ENCODE results near the gene CD302.
A peak's percentile ranks its signal among the peaks of the same experiment; 100 is the strongest.
"Not testable (repeated sequence)": the region's sequence is repeated elsewhere in the genome, so short reads cannot be mapped to it uniquely, and the experiment has no call there.

CD302 gene, protein sequence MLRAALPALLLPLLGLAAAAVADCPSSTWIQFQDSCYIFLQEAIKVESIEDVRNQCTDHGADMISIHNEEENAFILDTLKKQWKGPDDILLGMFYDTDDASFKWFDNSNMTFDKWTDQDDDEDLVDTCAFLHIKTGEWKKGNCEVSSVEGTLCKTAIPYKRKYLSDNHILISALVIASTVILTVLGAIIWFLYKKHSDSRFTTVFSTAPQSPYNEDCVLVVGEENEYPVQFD

DNA sequence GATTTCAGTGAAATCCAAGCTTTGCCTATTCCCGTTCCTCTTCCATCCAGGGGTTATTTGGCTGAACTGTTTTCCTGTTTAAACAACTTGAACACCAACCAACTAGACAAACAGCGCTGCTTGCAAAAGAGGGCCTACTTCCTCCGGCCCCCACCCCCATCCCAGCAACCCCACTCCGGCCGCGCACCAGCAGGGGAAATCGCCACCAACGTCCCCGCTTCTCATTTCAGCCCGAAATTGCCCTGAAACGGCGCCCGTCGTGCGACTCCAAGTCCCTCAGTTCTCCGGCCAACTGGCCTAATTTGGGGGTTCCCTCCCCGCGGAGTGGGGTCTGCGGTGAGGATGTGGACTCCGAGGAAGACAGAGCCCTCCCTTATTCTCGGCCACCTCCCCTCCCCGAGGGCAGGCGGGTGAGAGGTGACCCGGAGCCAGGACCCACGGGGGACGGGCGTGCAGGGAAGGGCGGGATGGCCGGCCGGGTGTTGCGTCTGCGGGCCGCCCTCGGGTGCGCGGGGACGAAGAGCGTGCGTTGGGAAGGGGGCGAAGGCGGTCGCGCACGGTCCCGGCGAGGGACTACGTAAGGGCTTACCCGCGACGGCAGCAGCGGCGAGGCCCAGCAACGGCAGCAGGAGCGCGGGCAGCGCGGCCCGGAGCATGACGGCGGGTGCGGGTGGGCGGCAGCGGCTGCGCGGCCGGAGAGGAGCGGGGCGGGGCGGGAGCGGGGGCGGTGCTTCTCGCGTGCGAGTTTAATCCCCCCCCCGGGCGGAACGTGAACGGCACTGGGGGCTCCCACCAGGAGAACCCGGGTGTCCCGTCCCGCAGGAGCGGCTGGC, at the start of gene CD302:
TSS of gene CD302 (minus strand) at position 666 of the 833 bp plus-strand sequence. CDS start at position 656, 10 bp downstream.
- no peak for TF ChIP-seq JUND (IDR thresholded peaks at IDR 0.05; ENCODE audit: low read depth)
- in situ Hi-C loops (cut with HindIII; ENCODE audit: low pct_unique_long_range_greater_than_20kb, low sequenced_read_pairs) = no loop called here
- DNase-seq (ENCODE audit: low read depth in 1 of 2, low spot score in 1 of 2) = peak; percentile 35 to 48

DNA sequence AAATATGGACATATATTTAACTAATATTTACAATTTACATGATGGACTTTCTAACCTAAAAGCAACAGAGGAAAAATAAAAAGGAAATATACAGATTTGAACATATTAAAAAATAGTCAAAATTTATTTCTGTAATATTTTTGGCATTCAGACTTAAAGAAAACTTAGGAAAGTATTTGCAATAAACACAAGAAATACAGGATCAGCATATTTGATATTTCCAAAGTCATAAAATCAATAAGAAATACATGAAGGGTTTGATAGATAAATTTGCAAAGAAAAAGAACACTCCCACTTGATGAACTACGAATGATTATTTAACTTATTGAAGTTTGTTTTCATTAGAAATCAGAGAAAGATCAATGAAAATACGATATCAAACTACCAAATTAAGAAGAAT, 48.6 kb upstream of the CD302 start:
- DNase-seq (ENCODE audit: low read depth in 1 of 2, low spot score in 1 of 2) = no peak
- in situ Hi-C loops (cut with HindIII; ENCODE audit: low pct_unique_long_range_greater_than_20kb, low sequenced_read_pairs) = no loop called here
- no peak for TF ChIP-seq JUND (IDR thresholded peaks at IDR 0.05; ENCODE audit: low read depth)

DNA sequence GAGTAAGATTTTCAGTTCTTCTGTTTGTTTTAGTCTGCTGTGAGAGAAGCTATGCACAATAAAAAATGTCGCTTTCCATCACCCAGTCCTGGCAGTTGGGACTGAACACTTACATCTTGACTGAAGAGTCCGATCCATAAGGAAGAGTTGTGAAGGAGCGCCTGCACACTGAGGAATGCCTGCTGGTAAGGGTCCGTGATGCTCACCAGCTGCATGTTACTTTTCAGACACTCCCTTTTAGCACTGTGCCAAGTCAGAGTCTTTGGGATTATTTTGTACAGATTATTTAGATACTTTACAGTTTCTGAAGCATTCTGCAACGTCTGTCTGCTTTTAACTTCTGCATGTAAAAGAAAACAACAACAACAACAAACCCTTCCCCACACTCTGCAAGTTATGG, 42.6 kb upstream of the CD302 start:
- no peak for TF ChIP-seq JUND (IDR thresholded peaks at IDR 0.05; ENCODE audit: low read depth)
- in situ Hi-C loops (cut with HindIII; ENCODE audit: low pct_unique_long_range_greater_than_20kb, low sequenced_read_pairs) = no loop called here
- DNase-seq (ENCODE audit: low read depth in 1 of 2, low spot score in 1 of 2) = no peak

DNA sequence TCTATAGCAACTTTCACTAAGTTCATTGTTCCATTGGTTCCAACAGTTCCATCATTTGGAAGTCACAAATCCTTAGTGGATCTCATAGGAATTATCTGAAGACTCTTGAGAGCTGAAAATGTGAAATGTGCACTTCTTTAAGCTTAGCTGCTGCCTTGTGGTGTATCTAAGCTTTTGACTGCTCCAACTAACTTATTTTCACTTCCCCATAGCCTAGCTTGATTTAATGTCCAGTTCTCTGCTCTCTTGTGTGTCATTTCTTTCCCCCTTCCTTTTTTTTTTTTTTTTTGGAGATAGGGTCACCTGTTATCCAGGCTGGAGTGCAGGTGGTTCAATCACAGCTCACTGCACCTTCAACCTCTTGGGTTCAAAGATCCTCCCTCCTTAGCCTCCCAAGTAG, 34.9 kb upstream of the CD302 start:
- TF ChIP-seq JUND (IDR thresholded peaks at IDR 0.05; ENCODE audit: low read depth) = no peak
- DNase-seq (ENCODE audit: low read depth in 1 of 2, low spot score in 1 of 2) = no peak
- in situ Hi-C loops (cut with HindIII; ENCODE audit: low pct_unique_long_range_greater_than_20kb, low sequenced_read_pairs) = no loop called here

DNA sequence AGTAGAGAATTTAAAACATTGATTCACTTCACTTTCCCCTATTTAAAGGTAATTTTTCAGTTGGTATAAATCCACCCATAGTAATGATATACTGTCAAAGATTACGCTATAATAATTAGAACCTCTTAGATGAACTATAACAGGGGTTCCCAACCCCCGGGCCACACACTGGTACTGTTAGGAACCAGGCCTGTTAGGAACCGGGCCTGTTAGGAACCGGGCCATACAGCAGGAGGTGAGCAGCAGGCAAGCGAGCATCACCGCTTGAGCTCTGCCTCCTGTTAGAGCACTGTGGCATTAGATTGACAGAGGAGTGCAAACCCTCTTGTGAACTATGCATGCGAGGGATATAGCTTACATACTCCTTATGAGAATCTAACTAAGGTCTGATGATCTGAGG, 34.0 kb upstream of the CD302 start:
- in situ Hi-C loops (cut with HindIII; ENCODE audit: low pct_unique_long_range_greater_than_20kb, low sequenced_read_pairs) = no loop called here

GRCh38 chr2:159829376-159829775, 31.4 kb upstream of the CD302 start:
- DNase-seq (ENCODE audit: low read depth in 1 of 2, low spot score in 1 of 2) = no peak
- in situ Hi-C loops (cut with HindIII; ENCODE audit: low pct_unique_long_range_greater_than_20kb, low sequenced_read_pairs) = no loop called here
- no peak for TF ChIP-seq JUND (IDR thresholded peaks at IDR 0.05; ENCODE audit: low read depth)

More for the DNA sequence above, 34.0 kb upstream of the CD302 start:
- no peak for TF ChIP-seq JUND (IDR thresholded peaks at IDR 0.05; ENCODE audit: low read depth)
- no peak for DNase-seq (ENCODE audit: low read depth in 1 of 2, low spot score in 1 of 2)

- in situ Hi-C loops (cut with HindIII; ENCODE audit: low pct_unique_long_range_greater_than_20kb, low sequenced_read_pairs) = no loop called here
- no peak for TF ChIP-seq JUND (IDR thresholded peaks at IDR 0.05; ENCODE audit: low read depth)
- DNase-seq (ENCODE audit: low read depth in 1 of 2, low spot score in 1 of 2) = no peak
These were observed 30.7 kb upstream of the CD302 start for GRCh38 chr2:159828738-159829137.

GRCh38 chr2:159822478-159822833, 24.4 kb upstream of the CD302 start:
- DNase-seq (ENCODE audit: low read depth in 1 of 2, low spot score in 1 of 2); in situ Hi-C loops (cut with HindIII; ENCODE audit: low pct_unique_long_range_greater_than_20kb, low sequenced_read_pairs): not testable (repeated sequence)

DNA sequence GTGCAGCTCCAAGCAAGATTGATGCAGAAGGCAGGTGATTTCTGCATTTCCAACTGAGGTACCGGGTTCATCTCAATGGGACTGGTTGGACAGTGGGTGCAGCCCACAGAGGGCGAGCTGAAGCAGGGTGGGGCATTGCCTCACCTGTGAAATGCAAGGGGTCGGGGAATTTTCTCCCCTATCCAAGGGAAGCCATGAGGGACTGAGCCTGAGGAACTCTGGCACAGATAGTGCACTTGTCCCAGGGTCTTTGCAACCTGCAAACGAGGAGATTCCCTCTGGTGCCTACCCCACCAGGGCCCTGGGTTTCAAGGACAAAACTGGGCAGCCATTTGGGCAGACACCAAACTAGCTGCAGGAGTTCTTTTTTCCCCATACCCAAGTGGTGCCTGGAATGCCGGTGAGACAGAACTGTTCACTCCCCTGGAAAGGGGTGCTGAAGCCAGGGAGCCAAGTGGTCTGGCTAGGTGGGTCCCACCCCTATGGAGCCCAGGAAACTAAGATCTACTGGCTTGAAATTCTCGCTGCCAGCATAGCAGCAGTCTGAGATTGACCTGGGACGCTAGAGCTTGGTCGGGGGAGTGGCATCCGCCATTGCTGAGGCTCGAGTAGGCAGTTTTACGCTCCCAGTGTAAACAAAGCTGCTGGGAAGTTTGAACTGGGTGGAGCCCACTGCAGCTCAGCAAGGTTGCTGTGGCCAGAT, 23.9 kb upstream of the CD302 start:
- in situ Hi-C loops (cut with HindIII; ENCODE audit: low pct_unique_long_range_greater_than_20kb, low sequenced_read_pairs); DNase-seq (ENCODE audit: low read depth in 1 of 2, low spot score in 1 of 2): not testable (repeated sequence)

- in situ Hi-C loops (cut with HindIII; ENCODE audit: low pct_unique_long_range_greater_than_20kb, low sequenced_read_pairs) = no loop called here
- no peak for DNase-seq (ENCODE audit: low read depth in 1 of 2, low spot score in 1 of 2)
- no peak for TF ChIP-seq JUND (IDR thresholded peaks at IDR 0.05; ENCODE audit: low read depth)
These were observed 20.9 kb upstream of the CD302 start for GRCh38 chr2:159818940-159819339.

DNA sequence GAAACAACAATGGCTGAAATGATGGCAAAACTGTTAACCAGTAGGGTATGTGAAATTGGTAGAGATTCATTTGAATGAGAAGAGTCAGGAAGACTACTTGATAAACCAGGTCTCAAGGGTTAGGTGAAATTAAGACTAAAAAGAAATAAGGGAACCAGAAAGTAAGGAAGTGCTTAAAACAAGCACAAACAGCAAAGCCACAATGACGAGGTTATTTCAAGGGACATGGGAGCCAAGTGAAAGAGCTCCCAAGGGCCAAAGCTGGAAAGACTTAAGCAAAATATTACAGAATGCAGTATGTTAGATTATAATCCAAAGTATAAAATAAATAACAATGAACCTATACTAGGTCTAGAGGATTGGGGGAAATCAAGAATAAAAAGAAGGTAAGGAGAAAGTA, 19.3 kb upstream of the CD302 start:
- no peak for DNase-seq (ENCODE audit: low read depth in 1 of 2, low spot score in 1 of 2)
- no peak for TF ChIP-seq JUND (IDR thresholded peaks at IDR 0.05; ENCODE audit: low read depth)
- in situ Hi-C loops (cut with HindIII; ENCODE audit: low pct_unique_long_range_greater_than_20kb, low sequenced_read_pairs) = no loop called here

DNA sequence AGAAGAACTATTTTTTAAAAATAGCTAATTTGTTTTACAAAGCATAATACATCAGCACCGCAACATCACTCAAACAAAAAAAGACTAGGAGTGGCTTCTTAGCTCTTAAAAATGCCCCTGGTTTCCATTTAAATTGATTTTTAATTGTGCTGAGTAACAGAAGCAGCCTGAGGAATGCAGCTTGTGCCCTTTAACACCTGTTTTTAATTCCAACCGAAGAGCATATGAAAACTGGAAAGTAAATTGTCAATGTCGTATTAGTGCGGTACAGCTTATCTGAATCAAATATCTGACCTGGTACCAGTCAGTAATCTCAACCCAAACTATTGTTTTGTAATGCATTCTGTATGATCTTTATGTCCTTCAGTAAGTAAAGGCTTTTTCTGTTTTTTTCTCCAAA, 13.2 kb upstream of the CD302 start:
- no peak for TF ChIP-seq JUND (IDR thresholded peaks at IDR 0.05; ENCODE audit: low read depth)
- in situ Hi-C loops (cut with HindIII; ENCODE audit: low pct_unique_long_range_greater_than_20kb, low sequenced_read_pairs) = no loop called here
- no peak for DNase-seq (ENCODE audit: low read depth in 1 of 2, low spot score in 1 of 2)

DNA sequence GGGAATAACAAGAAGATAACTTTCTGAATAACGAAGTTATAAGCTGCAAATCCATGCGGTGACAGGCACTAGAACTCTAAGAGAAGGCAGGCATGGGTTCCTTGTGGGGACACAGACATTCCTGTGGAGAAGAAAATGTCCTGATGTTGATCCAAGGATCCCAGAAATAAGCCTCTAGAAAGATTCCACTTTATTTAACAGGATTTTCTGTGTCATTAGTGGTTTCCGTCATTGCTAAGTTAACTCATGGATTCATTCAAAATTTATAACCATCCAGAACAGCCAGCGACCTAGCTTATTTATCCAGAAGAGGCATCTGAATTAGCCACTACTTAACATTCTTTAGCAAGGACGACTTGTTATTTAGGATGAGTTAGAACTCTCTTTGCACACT, 10.0 kb upstream of the CD302 start:
- DNase-seq (ENCODE audit: low read depth in 1 of 2, low spot score in 1 of 2) = no peak
- no peak for TF ChIP-seq JUND (IDR thresholded peaks at IDR 0.05; ENCODE audit: low read depth)
- in situ Hi-C loops (cut with HindIII; ENCODE audit: low pct_unique_long_range_greater_than_20kb, low sequenced_read_pairs) = no loop called here
